ENCODE results near the gene CLPTM1.

The CLPTM1 gene

DNA sequence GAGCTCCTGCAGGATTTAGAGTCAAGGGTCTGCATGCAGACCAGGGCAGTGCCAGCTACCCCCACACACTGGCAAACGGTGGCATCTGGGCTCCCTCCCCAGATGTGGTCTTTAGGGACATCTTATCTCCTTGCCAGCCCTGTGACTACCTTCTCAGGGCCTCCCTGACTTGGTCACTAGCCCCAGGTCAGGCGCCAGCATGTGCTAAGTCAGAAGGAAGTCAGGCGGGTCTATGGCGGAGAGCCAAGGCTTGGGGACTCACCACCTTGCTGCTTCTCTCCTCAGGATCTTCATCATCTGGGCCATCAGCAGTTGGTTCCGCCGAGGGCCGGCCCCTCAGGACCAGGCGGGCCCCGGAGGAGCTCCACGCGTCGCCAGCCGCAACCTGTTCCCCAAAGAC lies 17.6 kb downstream of the CLPTM1 start:
- TF ChIP-seq, protein P1, sequence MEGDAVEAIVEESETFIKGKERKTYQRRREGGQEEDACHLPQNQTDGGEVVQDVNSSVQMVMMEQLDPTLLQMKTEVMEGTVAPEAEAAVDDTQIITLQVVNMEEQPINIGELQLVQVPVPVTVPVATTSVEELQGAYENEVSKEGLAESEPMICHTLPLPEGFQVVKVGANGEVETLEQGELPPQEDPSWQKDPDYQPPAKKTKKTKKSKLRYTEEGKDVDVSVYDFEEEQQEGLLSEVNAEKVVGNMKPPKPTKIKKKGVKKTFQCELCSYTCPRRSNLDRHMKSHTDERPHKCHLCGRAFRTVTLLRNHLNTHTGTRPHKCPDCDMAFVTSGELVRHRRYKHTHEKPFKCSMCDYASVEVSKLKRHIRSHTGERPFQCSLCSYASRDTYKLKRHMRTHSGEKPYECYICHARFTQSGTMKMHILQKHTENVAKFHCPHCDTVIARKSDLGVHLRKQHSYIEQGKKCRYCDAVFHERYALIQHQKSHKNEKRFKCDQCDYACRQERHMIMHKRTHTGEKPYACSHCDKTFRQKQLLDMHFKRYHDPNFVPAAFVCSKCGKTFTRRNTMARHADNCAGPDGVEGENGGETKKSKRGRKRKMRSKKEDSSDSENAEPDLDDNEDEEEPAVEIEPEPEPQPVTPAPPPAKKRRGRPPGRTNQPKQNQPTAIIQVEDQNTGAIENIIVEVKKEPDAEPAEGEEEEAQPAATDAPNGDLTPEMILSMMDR (IDR thresholded peaks at IDR 0.05; ENCODE audit: insufficient read depth, low read length, missing control alignments), result no peak
- DNase-seq (ENCODE audit: low read depth, low spot score), result no peak
- no peak overlapping the region for H3K4me3 ChIP-seq (ENCODE audit: low read depth, low read length)
- ChIA-PET POLR2A (no interaction called here), CTCF (interaction anchor here (0.7 to 1.7 kb wide), 2 partner anchors 16 to 346 kb away, joined by 3 to 5 read pairs; no protein-coding TSS in a partner anchor)

DNA sequence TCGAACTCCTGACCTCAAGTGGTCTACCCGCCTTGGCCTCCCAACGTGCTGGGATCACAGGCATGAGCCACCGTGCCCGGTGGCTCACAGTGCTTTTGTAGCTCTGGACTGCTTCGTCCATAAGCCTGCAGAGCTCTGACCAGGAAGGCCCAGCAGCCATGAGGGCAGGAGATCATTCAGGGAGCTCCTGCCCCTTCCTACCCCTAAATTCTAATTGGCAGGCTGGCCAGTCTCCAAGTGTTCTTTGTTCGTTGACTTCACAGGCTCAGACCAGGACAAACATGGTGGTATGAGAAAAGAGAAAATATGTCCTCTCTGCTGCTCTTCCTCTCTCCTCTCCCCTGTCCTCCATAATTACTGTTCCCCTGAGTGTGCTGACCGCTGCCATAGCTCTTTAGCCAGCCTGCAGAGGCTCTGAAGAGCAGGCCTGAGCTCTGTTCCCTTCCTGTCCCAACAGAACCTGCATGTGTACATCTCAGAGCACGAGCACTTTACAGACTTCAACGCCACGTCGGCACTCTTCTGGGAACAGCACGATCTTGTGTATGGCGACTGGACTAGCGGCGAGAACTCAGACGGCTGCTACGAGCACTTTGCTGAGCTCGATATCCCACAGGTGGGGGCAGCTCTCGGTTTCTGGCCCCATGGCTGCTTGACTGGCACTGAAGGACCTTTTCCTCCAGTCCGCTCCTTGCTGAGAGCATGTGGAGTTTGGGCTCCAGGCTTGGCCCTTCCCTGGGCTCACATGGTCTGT lies 19.0 kb downstream of the CLPTM1 start:
- no peak overlapping the region for H3K4me3 ChIP-seq (ENCODE audit: low read depth, low read length)
- no peak for DNase-seq (ENCODE audit: low read depth, low spot score)
- CTCF ChIA-PET, result interaction anchor here (1.0 to 3.8 kb wide), 4 partner anchors 10 to 23 kb away, joined by 3 to 19 read pairs (median 6); no protein-coding TSS in a partner anchor
- TF ChIP-seq, protein P1 (IDR thresholded peaks at IDR 0.05; ENCODE audit: insufficient read depth, low read length, missing control alignments), result no peak
- POLR2A ChIA-PET, result no interaction called here

DNA sequence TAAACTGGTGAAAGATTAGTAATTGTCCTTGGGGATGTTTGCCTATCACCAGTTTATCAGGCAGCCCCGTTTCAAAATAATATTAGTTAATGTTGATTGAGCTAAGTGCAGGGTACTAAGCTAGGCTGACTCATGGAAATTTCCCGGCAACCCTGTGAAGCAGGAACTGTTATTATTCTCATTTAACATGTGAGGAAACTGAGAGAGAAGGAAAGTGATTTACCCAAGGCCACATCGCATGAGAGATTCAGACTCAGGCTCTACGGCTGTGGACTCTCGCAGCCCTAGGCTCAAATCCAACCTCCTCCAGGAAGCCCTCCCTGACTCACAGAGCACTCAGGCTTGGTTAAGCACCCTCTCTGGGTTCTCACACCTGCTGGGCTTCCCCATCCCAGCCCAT lies 19.7 kb downstream of the CLPTM1 start:
- DNase-seq (ENCODE audit: low read depth, low spot score), result no peak
- CTCF ChIA-PET, result interaction anchor here (1.1 to 3.8 kb wide), 4 partner anchors 12 to 23 kb away, joined by 3 to 19 read pairs (median 6); no protein-coding TSS in a partner anchor
- POLR2A ChIA-PET, result no interaction called here
- H3K4me3 ChIP-seq (ENCODE audit: low read depth, low read length), result no peak overlapping the region
- TF ChIP-seq, protein P1 (IDR thresholded peaks at IDR 0.05; ENCODE audit: insufficient read depth, low read length, missing control alignments), result no peak

DNA sequence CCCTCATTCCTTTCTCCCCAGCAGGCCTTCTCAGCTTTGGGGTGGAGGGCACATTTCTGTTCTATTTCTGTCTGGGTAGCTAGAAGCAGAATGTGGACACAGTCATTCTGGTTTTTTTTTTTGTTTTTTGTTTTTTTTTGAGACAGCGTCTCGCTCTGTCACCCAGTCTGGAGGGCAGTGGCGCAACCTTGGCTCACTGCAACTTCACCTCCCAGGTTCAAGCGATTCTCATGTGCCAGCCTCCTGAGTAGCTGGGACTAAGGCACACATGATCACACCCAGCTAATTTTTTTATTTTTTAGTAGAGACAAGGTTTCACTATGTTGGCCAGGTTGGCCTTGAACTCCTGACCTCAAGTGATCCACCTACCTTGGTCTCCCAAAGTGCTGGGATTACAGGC lies 20.3 kb downstream of the CLPTM1 start:
- POLR2A ChIA-PET, result no interaction called here
- TF ChIP-seq, protein P1 (IDR thresholded peaks at IDR 0.05; ENCODE audit: insufficient read depth, low read length, missing control alignments), result no peak
- CTCF ChIA-PET, result interaction anchor here (1.1 to 4.4 kb wide), 4 partner anchors 11 to 24 kb away, joined by 3 to 22 read pairs (median 11); no protein-coding TSS in a partner anchor
- H3K4me3 ChIP-seq (ENCODE audit: low read depth, low read length), result no peak overlapping the region
- no peak for DNase-seq (ENCODE audit: low read depth, low spot score)

DNA sequence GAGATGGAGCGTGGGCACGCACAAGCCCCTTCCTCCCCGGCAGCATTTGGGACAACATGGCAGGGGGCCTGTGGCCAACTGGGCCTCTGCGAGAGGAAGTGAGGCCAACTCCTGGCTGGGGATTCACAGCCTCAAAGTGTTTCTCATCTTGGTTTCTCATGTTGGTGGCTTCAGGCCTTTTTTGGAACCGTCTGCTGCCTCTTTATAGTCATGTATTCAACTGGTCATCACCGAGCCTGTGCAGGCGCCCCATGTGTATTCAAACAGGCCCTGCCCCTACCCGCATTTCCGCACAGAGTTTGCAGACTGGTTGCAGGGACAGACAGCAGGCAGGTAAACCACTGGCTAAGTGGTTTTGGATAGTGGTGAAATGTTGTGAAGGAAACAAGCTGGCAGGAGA lies 28.8 kb downstream of the CLPTM1 start:
- no peak for DNase-seq (ENCODE audit: low read depth, low spot score)
- ChIA-PET CTCF (no interaction called here), POLR2A (no interaction called here)

DNA sequence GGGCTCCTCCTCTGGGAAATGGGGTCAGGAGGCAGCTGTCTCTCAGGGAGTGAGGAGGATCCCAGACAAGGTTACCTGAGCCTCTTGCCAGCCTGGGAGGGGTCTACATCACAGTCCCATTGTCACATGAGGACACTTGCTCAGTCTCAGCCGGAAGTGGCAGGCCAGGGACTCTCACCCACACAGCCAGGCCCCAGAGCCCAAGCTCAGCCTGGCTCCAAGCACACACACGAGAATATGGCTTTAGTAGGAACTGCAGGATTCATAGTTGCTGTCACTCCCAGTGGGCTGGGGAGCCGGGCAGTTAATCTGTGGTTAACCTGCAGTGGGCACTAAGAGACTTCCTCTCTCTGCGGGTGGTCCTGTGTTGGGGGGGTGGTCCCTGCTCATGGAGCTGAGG lies 30.3 kb downstream of the CLPTM1 start:
- no peak for DNase-seq (ENCODE audit: low read depth, low spot score)
- CTCF ChIA-PET, result interaction anchor here (0.6 to 1.8 kb wide), 2 partner anchors 33 to 42 kb away, joined by 3 to 6 read pairs; no protein-coding TSS in a partner anchor

More for the DNA sequence above, 28.8 kb downstream of the CLPTM1 start:
- no peak overlapping the region for H3K4me3 ChIP-seq (ENCODE audit: low read depth, low read length)
- TF ChIP-seq, protein P1 (IDR thresholded peaks at IDR 0.05; ENCODE audit: insufficient read depth, low read length, missing control alignments), result no peak

More for the DNA sequence above, 30.3 kb downstream of the CLPTM1 start:
- H3K4me3 ChIP-seq (ENCODE audit: low read depth, low read length), result no peak overlapping the region
- TF ChIP-seq, protein P1 (IDR thresholded peaks at IDR 0.05; ENCODE audit: insufficient read depth, low read length, missing control alignments), result no peak
- POLR2A ChIA-PET, result no interaction called here

All from AG04449 (cell line).